Mucosa of descending colon (tissue), 3 donors: ENCODE results near the gene CEP128. TPM values are rescaled to one million over a fixed set of nuclear protein-coding genes. Genes with fewer than 3 reads are reported as not detected.

Source experiments
- ATAC-seq: fragments of 200-7000 bp; cut with Tn5 transposase; one replicate; pipeline ENCODE4 v1.9.1; 2020; ENCODE audit warnings: mild to moderate bottlenecking, moderate library complexity
- DNase-seq, 3 donors: peaks; one replicate each; pipeline ENCODE4 v3.0.0-alpha.2; 2020
- H3K36me3 ChIP-seq: fragments of 200-600 bp; one replicate; pipeline ENCODE4 v1.8.0; 2021; ENCODE audit warnings: low read depth, mild to moderate bottlenecking
- H3K4me1 ChIP-seq: fragments of 200-600 bp; one replicate; pipeline ENCODE4 v1.8.0; 2021; ENCODE audit warnings: low read depth, mild to moderate bottlenecking
- H3K4me3 ChIP-seq: fragments of 200-600 bp; one replicate; pipeline ENCODE4 v1.8.0; 2021; ENCODE audit warnings: mild to moderate bottlenecking
- H3K9me3 ChIP-seq: fragments of 200-600 bp; one replicate; pipeline ENCODE4 v1.8.0; 2021; ENCODE audit warnings: mild to moderate bottlenecking
- CTCF ChIP-seq: fragments of 200-600 bp; IDR thresholded peaks from one replicate; pipeline ENCODE4 v1.8.0; 2022; ENCODE audit warnings: antibody characterized with exemption, mild to moderate bottlenecking
- intact Hi-C, 2 donors: fragments of 100-400 bp; cut with DNase I in 1 of 2; cut with micrococcal nuclease in 1 of 2; formaldehyde crosslinking; loops; one replicate each; pipeline versions ENCODE4 v1.11.0 to v1.11.1; 2022; cut with DNase I, micrococcal nuclease
- total RNA-seq, 3 donors: library from RNA; stranded (reverse); fragmentation: NEBNext Ultra II Directional in 2 of 3; extraction: Animal tissue kit (Norgen Biotek cat#: 25700) in 2 of 3; gene quantifications; one replicate each; pipeline versions ENCODE4 v1.2.1 to v1.2.4, GENCODE V29; 2021 to 2023
- donor health status: DM: no; HTN: no; CAD: no; lungs with moderate emphysema.
- donor health status: DM: no; HTN: no; CAD: no.
- donor health status: DM: no; HTN: yes; CAD: no.

Gene CEP128
- total RNA-seq, 3 donors from 2014 or later: 5.0 to 10.0 (median 9.3) TPM

- no peak for DNase-seq
- H3K4me3 ChIP-seq: no peak overlapping the region
- H3K36me3 ChIP-seq: no peaks in the 10 kb centered on the region
- TF ChIP-seq CTCF: no peak
- no peaks in the 10 kb centered on the region for H3K4me1 ChIP-seq
- H3K9me3 ChIP-seq: no peaks in the 10 kb centered on the region
- intact Hi-C loops: no loop called here
- ATAC-seq: no peak
Measured at GRCh38 chr14:80560800-80561657, 380.5 kb downstream of the CEP128 start.

GRCh38 chr14:80554139-80554538 lies 387.4 kb downstream of the CEP128 start:
- H3K4me3 ChIP-seq: no peak overlapping the region
- ATAC-seq (no peak), DNase-seq (no peak)
- intact Hi-C loops: no loop called here
- no peak for TF ChIP-seq CTCF
- H3K36me3 ChIP-seq: no peaks in the 10 kb centered on the region
- no peaks in the 10 kb centered on the region for H3K9me3 ChIP-seq
- no peaks in the 10 kb centered on the region for H3K4me1 ChIP-seq

- no peak for DNase-seq
- Histone ChIP-seq H3K4me1 (no peaks in the 10 kb centered on the region), H3K36me3 (no peaks in the 10 kb centered on the region), H3K4me3 (no peak overlapping the region), H3K9me3 (no peaks in the 10 kb centered on the region)
- intact Hi-C loops: no loop called here
- no peak for ATAC-seq
- no peak for TF ChIP-seq CTCF
Measured at GRCh38 chr14:80549141-80549540, 392.4 kb downstream of the CEP128 start.

- Histone ChIP-seq H3K4me1 (no peaks in the 10 kb centered on the region), H3K36me3 (no peaks in the 10 kb centered on the region), H3K9me3 (no peaks in the 10 kb centered on the region), H3K4me3 (no peak overlapping the region)
- DNase-seq (no peak), ATAC-seq (no peak)
- intact Hi-C loops: no loop called here
- no peak for TF ChIP-seq CTCF
Measured at GRCh38 chr14:80545935-80546854, 395.3 kb downstream of the CEP128 start.

GRCh38 chr14:80544366-80544765 lies 397.2 kb downstream of the CEP128 start:
- no peak for TF ChIP-seq CTCF
- no peaks in the 10 kb centered on the region for H3K4me1 ChIP-seq
- intact Hi-C loops: no loop called here
- no peaks in the 10 kb centered on the region for H3K36me3 ChIP-seq
- H3K9me3 ChIP-seq: peaks cover 13% of the 10 kb centered on the region
- no peak overlapping the region for H3K4me3 ChIP-seq
- DNase-seq (no peak), ATAC-seq (no peak)
